ENCODE results near the gene DCTN2.

DNA sequence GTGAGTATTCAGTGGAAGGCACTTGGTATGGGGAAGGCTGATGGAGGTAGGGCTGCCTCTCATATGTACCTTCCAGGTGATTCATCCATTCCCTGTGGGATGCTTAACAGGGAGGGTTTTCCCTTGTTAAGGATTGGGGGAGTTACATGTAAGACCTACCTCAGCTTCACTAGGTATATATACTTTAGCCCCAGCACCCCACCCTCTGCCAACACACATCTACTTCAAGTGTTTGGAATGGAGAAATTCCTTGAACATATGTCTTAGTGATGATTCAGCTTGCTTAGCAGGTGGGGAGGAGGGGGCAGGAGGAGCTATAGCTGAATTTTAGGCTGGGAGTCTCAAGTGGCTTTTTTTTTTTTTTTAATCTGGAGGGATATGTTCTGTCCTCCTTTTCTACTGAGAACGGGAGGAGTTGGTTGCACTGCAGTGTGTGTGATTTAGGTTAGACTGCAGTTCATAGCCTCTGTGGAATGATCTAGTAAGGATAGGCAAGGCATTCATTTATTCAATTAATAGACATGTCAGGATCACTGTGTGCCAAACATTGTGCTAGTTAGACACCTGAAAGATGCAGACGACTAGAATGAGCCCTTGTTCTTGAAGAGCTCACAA is 45.7 kb upstream of the DCTN2 start:
- TF ChIP-seq CTCF (IDR thresholded peaks at IDR 0.05; ENCODE audit: extremely low read depth in 1 of 2, insufficient read depth in 1 of 2, low read depth in 1 of 2, low read length in 2 of 2) (no peak), POLR2A (IDR thresholded peaks at IDR 0.05; ENCODE audit: low read depth, low read length) (no peak)

Measured in endothelial cell of umbilical vein (primary cell).